Measurements from ENCODE around the gene GAN. TPM values are rescaled to one million over a fixed set of nuclear protein-coding genes. Genes with fewer than 3 reads are reported as not detected.

GAN gene
- total and polyA plus RNA-seq, 2 donors (not counting 1 experiment from before 2014, with no cell fraction given): 0.79 to 6.9 TPM

GRCh38 chr16:81437865-81438264 is 123.1 kb downstream of the GAN start:
- H2AFZ ChIP-seq (ENCODE audit: insufficient read depth, low read depth, low read length, poor library complexity, severe bottlenecking): no peak overlapping the region
- Mint-ChIP-seq H3K27me3 (peaks cover 12% of the 10 kb centered on the region), H3K4me1 (peaks cover 8% of the 10 kb centered on the region), H3K9me3 (ENCODE audit: insufficient read depth) (no peaks in the 10 kb centered on the region), H3K27ac (no peak overlapping the region), H3K4me3 (no peak overlapping the region)
- H3K27ac ChIP-seq (ENCODE audit: low read length in 2 of 2): no peak overlapping the region
- no peaks in the 10 kb centered on the region for H3K36me3 ChIP-seq (replicated peaks in 1 of 2; ENCODE audit: control extremely low read depth in 1 of 2, control insufficient read depth in 1 of 2, extremely low read depth in 1 of 2, insufficient read depth in 2 of 2, low read length in 1 of 2)
- WGBS (ENCODE audit: insufficient coverage): 96% methylated on average over 4 of the region's 10 CpGs
- TF ChIP-seq EZH2 (IDR thresholded peaks at IDR 0.05; ENCODE audit: borderline replicate concordance, insufficient read depth, low read depth, low read length, poor library complexity, severe bottlenecking): no peak
- TF ChIP-seq CTCF (IDR thresholded peaks at IDR 0.05): no peak
- ATAC-seq (ENCODE audit: low read depth): no peak
- peaks cover 5 to 10% of the 10 kb centered on the region in 2 donors for H3K4me1 ChIP-seq (ENCODE audit: control insufficient read depth in 2 of 2, insufficient read depth in 2 of 2, low read length in 2 of 2)
- ChIA-PET POLR2A (no interaction called here), CTCF (interaction anchor here (1.5 kb wide), 1 partner anchor 9 kb away, joined by 3 read pairs; no protein-coding TSS in a partner anchor)
- no peak for DNase-seq
- H4K20me1 ChIP-seq (ENCODE audit: control insufficient read depth, insufficient read depth, low read length, poor library complexity, severe bottlenecking): no peaks in the 10 kb centered on the region
- H3K27me3 ChIP-seq (replicated peaks in 1 of 4; ENCODE audit: control extremely low read depth in 1 of 4, control insufficient read depth in 3 of 4, insufficient read depth in 4 of 4, low read length in 3 of 4): peaks cover 0 to 2% (median 1%) of the 10 kb centered on the region in 4 experiments
- intact Hi-C loops (cut with micrococcal nuclease): no loop called here
- no peak overlapping the region for H3K4me3 ChIP-seq (ENCODE audit: control extremely low read depth in 1 of 5, extremely low read depth in 1 of 5, insufficient read depth in 1 of 5, low read depth in 2 of 5, low read length in 4 of 5)
- H3K79me2 ChIP-seq (ENCODE audit: control insufficient read depth, insufficient read depth, low read length): no peaks in the 10 kb centered on the region
- no peak overlapping the region for H3K9ac ChIP-seq (ENCODE audit: low read length)
- H3K4me2 ChIP-seq (replicated peaks; ENCODE audit: low read depth, low read length, poor library complexity, severe bottlenecking): no peak overlapping the region
- H3K9me3 ChIP-seq (ENCODE audit: control extremely low read depth in 1 of 3, control insufficient read depth in 2 of 3, insufficient read depth in 1 of 3, low read length in 2 of 3): no peaks in the 10 kb centered on the region

Other genes with a start within 250 kb of the GAN start
- gene C16orf46, start 237.7 kb upstream of the GAN start, total RNA-seq: 0.73 TPM in 1 of 2 replicates, not detected in the other
- gene C16orf46, start 237.7 kb upstream of the GAN start, polyA plus RNA-seq: 0.13 and 0.28 TPM in 2 replicates
- 4.5 and 6.2 TPM in 2 replicates for gene GCSH, start 218.6 kb upstream of the GAN start, total RNA-seq
- 1.7 and 1.9 TPM in 2 replicates for gene GCSH, start 218.6 kb upstream of the GAN start, polyA plus RNA-seq
- not detected in 2 replicates for gene BCO1, start 76.3 kb upstream of the GAN start, total RNA-seq
- not detected in 2 replicates for gene BCO1, start 76.3 kb upstream of the GAN start, polyA plus RNA-seq
- 155 and 168 TPM in 2 replicates for gene CMIP, start 129.8 kb downstream of the GAN start, total RNA-seq
- gene CMIP, start 129.8 kb downstream of the GAN start, polyA plus RNA-seq: 27.1 and 30.4 TPM in 2 replicates